ENCODE results near the gene TMTC2. TPM values are rescaled to one million over a fixed set of nuclear protein-coding genes. Genes with fewer than 3 reads are reported as not detected.

The TMTC2 gene
- total RNA-seq, 1 donor from 2014 or later: 22.9 TPM

DNA sequence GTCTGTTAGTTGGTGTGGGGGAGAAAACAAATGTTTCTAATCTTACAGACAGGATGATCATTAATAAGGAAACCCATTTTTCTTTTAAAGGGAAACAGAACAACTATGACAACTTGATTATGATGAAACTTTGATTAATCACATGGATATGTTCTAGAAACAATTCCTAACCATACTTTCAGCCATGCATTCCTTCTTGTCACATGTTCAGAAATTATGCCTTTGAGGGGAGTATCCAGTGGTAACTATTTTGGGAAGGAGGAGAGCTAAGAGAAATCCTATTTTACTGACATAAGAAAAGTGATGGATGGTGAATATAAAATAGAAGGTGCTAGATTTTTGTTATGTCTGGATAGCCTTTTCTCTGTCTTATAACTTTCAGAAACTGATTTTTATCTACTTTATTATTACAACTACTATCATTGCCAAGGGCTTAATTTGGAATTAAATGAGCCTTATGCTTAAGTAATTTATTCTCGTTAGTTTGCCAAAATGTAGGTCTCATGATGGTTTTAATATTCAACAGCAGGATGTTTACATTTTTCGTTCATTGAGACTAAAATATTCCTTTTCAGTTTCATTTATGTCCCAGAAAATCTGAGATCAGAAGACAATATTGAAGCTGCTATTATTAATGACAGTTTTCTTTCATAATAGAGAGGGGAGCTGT lies 200.1 kb downstream of the TMTC2 start:
- no peak for DNase-seq

GRCh38 chr12:82893896-82894295 lies 207.2 kb downstream of the TMTC2 start:
- DNase-seq: no peak

DNA sequence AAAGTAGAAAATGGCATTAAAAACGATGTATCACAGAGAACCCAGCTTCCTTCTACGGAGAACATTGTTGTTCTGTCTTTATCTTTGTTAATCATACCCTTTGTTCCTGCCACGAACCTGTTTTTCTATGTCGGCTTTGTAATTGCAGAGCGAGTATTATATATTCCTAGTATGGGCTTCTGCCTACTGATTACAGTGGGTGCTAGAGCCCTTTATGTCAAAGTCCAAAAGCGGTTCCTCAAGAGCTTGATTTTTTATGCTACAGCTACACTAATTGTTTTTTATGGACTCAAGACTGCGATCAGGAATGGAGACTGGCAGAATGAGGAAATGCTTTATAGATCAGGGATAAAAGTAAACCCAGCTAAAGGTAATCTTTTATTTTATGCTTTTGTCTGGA lies 209.6 kb downstream of the TMTC2 start:
- DNase-seq: no peak

DNA sequence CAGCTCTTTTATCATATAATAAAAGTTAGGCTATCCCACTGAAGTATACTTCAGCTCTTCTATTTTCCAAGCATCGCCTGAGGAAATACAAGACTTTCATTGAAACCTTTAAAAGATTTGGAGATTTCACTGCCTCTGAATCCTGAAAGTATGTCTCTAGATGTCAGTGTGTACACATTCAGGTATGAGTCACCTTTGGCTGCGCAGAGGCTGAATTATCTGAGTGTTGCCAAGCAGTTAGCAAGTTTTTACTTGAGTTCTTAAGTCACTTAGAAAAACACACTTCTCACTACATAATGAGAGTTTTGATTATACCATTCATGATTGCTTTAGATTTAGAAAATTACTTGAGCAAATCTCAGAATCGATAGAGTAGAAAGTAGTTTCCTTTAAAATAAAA lies 210.3 kb downstream of the TMTC2 start:
- no peak for DNase-seq

DNA sequence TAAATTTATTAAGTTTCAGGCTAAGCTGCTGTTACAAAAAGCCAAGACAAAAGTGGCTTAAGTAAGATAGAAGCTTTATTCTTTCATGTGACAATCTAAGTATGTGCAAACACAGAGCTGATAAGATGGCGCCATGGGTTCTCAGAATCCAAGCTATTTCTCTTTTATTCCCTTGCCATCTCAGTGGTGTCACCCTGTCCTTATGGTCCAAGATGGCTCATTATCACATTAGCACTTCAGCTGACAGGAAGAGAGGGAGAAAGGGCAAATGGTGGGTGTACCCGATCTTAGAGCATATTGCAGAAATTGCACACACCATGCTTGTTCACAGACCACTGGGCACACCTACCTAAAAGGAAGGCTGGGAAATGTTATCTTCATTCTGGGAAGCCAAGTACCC lies 211.7 kb downstream of the TMTC2 start:
- DNase-seq: no peak

- no peak for DNase-seq
These were observed 217.6 kb downstream of the TMTC2 start for GRCh38 chr12:82904219-82904790.

DNA sequence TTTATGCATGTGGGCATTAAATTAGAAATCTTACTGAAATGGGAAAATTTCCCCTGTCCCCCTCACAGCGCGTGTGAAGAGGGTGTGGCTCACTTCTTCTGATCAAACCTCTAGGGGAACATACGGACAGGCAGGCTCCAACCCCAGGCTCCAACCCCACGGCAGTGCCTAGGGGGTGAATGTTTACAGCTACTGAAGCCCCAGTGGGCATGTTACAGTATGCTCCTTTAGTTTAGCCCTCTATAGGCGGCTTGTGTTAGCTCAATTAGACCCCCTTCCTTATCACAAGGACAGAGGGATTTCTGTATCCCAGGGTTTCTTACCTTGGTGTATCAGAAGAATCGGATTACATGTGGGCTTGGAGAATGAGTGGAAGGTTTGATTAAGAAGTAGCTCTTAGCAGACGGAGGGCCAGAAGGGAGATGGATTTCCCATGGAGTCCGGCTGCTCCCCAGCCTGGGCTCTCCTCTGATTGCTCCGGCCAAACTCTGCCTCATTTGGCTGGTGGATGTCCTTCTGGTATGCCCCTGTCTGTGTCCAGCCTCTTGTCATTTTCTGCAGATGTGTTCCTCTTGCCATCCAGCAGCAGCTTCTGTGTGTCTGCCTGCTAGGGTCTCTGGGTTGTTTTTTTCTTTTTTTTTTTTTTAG lies 223.7 kb downstream of the TMTC2 start:
- no peak for DNase-seq

DNA sequence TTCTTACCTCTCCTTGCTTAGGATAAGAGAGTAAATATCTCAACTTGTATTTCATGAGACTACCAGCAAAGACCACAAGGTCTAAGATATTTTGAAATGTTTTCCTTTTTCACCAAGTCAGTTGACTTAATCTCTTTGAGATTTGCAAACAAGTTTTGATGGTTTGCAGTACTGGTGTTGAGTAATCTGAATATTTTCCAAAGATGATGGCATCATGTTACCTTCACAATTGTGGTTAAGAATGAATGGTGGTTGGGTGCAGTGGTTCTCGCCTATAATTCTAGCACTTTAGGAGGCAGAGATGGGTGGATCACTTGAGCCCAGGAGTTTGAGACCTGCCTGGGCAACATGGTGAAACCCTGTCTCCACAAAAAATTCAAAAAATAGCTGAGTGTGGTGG lies 225.7 kb downstream of the TMTC2 start:
- no peak for DNase-seq

- DNase-seq: no peak
These were observed 232.8 kb downstream of the TMTC2 start for GRCh38 chr12:82919388-82920054.

- DNase-seq: no peak
These were observed 237.2 kb downstream of the TMTC2 start for GRCh38 chr12:82923935-82924334.

DNA sequence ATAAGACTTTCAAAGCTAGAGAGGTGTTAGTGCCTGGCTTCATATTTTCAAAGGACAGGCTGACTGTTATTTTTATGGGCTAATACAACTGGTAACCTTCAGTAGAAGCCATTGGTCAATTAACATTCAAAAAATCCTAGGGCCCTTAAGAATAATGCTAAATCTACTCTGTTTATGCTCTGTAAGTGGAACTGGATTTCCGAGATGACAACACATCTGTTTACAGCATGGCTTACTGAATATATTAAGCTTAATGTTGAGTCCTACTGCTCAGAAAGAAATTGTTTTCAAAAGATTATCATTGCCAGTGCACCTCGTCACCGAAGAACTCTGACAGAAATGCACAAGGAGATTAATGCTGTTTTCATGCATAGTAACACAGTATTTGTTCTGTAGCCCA lies 239.9 kb downstream of the TMTC2 start:
- DNase-seq: no peak

- DNase-seq: no peak
These were observed 243.6 kb downstream of the TMTC2 start for GRCh38 chr12:82930301-82930700.

DNA sequence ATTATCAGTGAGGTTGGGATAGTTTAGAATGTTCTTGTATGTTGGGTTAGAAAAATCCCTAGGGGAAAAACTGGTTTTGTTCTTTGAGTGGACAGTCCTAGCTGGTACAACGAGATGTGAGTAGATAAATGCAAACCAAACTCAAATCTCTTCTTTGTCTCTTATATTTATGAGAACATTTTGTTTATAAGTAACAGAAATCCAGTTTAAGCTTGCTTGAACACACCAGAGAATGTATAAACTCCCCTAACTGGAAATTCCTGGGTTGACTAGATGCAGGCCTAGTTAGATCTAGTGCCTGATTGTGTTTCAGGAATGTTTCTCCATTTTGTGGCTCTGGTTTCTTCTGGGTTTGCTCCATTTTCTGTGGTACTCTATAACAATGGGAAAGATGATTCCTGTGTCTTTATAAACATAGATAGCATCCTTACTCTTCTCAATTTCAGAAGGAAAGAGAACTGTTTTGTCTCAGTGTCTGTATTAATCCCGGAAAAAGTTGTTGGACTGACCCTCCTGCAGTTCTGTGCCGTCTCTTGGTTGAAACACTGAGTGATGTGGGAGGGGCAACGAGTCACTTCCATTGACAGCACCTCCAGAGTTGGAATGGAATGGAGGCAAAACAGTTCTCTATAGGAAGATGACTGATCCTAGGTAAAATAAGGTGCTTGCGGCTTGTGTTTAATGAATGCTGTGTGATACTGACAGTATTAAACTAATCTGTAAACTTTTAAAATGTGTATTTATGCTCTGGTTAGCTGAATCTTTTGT lies 244.8 kb downstream of the TMTC2 start:
- DNase-seq: no peak

- DNase-seq: no peak
These were observed 250.4 kb downstream of the TMTC2 start for GRCh38 chr12:82937151-82937550.

DNA sequence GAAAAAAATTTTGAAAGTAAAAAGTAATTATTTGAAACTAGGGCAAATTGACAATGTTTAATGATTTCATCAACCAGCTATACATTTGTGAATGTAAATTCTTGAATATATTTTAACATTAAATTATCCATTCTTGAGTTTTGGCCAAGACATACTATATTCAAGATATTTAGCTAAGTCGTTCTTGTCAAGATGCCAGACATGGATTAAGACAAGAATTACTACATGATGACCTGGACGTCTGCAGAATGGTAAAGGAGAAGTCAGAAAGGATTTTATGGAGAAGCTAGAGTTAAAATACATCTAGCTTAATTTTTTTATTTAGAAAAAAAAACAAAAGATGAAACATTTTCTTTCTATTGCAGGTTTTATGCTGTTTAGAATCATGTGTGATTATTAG lies 255.8 kb downstream of the TMTC2 start:
- DNase-seq: no peak

- no peak for DNase-seq
These were observed 256.3 kb downstream of the TMTC2 start for GRCh38 chr12:82942991-82943401.

- DNase-seq: no peak
These were observed 261.8 kb downstream of the TMTC2 start for GRCh38 chr12:82948491-82948890.

DNA sequence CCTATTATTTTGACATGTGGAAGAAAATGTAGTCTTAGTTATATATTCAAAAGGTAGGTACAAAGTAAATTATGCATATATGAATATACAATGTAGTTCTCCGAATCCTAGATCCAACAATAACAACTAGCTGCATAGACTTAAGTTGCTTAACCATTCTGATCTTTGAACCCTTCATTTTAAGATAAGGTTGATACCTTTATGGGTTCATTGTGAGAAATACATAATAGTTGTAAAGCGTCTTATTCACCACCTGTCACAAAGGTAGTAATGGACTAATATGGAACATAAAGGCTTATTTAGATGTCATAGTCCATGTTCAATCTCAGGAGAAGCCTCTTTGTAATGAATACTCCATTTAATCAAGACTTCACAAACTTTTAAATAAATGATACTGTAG lies 263.6 kb downstream of the TMTC2 start:
- no peak for DNase-seq

DNA sequence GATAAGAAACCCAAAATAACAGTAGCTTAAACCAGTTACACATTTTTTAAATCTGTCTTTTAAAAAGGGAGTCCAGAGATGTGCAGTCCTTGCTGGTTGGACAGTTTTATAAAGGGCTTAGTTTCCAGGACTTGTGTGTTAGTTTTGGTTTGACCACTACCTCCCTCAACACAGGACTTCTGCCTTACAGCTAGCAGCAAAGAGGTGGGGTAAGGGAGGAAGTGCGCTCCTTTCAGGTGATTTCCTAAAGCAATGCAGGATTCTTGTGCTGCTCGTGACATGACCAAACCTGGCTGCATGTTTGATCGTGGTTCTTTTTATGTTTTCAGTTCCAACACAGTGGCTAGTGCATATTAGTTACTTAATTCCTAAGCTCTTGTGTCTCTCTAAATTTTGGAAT lies 266.2 kb downstream of the TMTC2 start:
- no peak for DNase-seq

GRCh38 chr12:82953397-82953796 lies 266.7 kb downstream of the TMTC2 start:
- DNase-seq: no peak

DNA sequence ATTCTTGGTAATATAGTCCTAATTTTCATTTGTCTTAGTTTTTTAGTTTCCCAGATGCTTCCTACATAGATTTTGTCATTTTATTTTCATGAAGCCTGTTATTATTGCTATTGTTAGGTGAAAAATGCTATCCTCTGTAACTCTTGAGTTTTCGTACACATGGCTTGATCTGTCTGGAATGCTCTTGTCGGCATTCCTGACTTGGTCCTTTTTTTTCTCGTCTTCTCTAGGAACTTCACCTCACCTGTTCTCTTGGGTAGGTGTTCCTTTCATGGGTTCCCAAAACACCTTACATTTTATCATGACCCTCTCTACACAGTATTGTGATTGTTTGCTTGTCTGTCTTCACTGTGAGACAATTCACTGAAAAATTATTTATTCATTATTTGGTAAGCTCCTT lies 267.4 kb downstream of the TMTC2 start:
- DNase-seq: no peak

DNA sequence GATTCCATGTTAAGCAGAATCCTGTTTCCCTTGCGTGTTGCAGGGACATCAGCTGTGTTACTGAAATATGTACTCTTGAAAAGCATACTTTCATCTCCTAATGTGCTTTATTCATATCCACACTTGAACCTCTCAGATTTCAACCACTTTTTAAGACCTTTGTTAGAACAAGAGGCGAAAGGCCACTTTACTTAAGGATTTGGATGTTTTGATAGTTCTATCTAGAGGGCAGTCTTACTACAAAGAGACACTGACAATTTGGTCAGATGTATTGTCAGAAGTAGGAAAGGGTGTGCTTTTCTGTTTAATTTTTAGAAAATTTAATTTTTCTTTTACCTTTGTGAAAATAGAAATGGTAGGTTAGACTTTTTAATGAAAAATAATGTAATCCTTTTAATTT lies 267.9 kb downstream of the TMTC2 start:
- DNase-seq: no peak

- no peak for DNase-seq
These were observed 268.3 kb downstream of the TMTC2 start for GRCh38 chr12:82955043-82955442.
